GM12875 (cell line): ENCODE measurements around the gene EPHB4.
"Not testable (repeated sequence)": the region's sequence is repeated elsewhere in the genome, so short reads cannot be mapped to it uniquely, and the experiment has no call there.

Experiments
- H3K4me3 ChIP-seq: one replicate; pipeline ENCODE4 v1.5.1; 2011; ENCODE audit warnings: low read depth, low read length, control low read depth
- CTCF ChIP-seq: IDR thresholded peaks from 2 replicates; pipeline ENCODE4 v1.5.1; 2011; ENCODE audit warnings: low read depth, mild to moderate bottlenecking, control low read depth, inconsistent platforms, low read length, moderate library complexity, borderline replicate concordance; ENCODE audit not compliant: insufficient read depth

EPHB4 gene

DNA sequence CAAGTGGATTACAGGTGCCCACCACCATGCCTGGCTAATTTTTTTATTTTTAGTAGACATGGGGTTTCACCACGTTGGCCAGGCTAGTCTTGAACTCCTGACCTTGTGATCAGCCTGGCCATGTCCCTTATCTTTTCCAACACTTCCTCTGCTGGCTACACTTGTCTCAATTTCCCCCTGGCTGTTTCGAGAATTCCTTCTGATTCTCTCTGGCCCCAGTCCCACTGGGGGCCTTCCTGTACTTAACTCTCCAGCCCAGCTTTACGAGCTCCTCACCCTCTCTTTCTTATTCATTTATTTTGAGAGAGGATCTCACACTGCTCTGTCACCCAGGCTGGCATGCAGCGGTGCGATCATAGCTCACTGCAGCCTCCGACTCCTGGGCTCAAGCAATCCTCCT lies 8.5 kb downstream of the EPHB4 start:
- no peak for TF ChIP-seq CTCF
- H3K4me3 ChIP-seq: no peak overlapping the region

DNA sequence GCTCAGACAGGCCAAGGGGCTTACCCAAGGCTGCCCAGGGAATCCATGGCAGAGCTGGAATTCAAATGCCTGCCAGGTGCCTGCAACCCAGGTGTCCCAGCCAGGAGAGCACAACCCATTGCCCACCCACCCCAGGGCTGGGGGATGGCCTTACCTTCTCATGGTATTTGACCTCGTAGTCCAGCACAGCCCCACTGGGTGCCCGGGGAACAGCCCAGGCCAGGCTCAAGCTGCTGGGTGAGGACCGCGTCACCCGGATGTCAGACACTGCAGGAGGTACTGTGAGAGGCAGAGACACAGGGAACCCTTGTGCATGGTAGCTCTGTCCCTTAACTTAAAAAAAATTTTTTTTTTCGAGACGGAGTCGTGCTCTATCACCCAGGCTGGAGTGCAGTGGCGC lies 9.0 kb downstream of the EPHB4 start:
- TF ChIP-seq CTCF: no peak

GRCh38 chr7:100817097-100817496 lies 10.2 kb downstream of the EPHB4 start:
- no peak for TF ChIP-seq CTCF
- no peak overlapping the region for H3K4me3 ChIP-seq

More for the DNA sequence above, 9.0 kb downstream of the EPHB4 start:
- no peak overlapping the region for H3K4me3 ChIP-seq

GRCh38 chr7:100816515-100816914 lies 10.8 kb downstream of the EPHB4 start:
- not testable (repeated sequence) for H3K4me3 ChIP-seq

- no peak for TF ChIP-seq CTCF
- H3K4me3 ChIP-seq: no peak overlapping the region
Measured at GRCh38 chr7:100812729-100813128, 14.6 kb downstream of the EPHB4 start.

- TF ChIP-seq CTCF: no peak
- H3K4me3 ChIP-seq: no peak overlapping the region
Measured at GRCh38 chr7:100811480-100811879, 15.8 kb downstream of the EPHB4 start.

DNA sequence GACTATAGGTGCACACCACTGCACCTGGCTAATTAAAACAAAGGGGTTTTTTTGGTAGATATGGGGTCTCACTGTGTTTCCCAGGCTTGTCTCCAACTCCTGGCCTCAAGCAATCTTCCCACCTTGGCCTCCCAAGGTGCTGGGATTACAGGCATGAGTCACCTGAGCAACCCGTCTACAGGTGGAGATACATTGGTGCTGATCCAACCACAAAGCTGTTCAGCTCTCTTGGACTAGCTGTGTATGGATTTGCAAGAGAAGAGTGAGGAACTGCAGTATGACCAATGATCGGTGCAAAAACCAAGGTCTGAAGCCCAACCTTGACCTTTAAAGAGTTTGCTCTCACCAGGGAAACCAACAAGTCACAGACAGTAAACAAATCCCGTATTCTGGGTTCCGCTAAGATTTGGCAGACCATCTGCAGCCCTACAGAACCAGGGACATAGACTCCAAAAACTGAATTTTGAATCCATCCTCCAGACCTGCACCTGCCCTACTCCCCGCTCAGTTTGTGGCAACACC lies 18.9 kb downstream of the EPHB4 start:
- H3K4me3 ChIP-seq: no peak overlapping the region
- no peak for TF ChIP-seq CTCF

DNA sequence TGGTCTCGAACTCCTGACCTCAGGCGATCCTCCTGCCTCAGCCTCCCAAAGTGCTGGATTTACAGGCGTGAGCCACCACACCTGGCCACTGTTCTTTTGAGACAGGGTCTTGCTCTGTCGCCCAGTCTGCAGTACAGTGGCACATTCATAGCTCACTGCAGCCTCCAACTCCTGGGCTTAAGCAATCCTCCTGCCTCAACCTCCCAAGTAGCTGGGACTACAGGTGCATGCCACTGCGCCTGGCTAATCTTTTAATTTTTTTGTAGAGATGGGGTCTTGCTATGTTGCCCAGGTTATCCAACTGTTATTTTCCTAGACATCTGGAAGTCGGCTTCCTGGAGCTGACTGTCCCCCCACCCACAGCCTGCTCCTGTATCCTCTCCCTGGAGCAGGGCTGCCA lies 20.4 kb downstream of the EPHB4 start:
- not testable (repeated sequence) for H3K4me3 ChIP-seq
